HCT116 (cell line): ENCODE measurements around the gene TLL2. TPM values are rescaled to one million over a fixed set of nuclear protein-coding genes. Genes with fewer than 3 reads are reported as not detected.

Source experiments
- ATAC-seq: fragments of 200-7000 bp; cut with Tn5 transposase; 2 replicates; pipeline ENCODE4 v1.9.1; 2020; ENCODE audit warnings: mild to moderate bottlenecking, moderate library complexity
- BruUV-seq: library from RNA; stranded (reverse); fragments of 400-500 nt; replicated peaks from 2 replicates; lab custom pipeline; 2021; lab: Mats Ljungman, UMichigan
- CTCF ChIA-PET: fragments of 300-600 bp; sonication (Branson Sonifier 250); formaldehyde crosslinking; loops from one replicate; lab custom pipeline; 2021; ENCODE audit warnings: antibody characterized with exemption; lab: Charles Lee
- POLR2A ChIA-PET: fragments of 300-600, 350-600 bp; sonication (Branson Sonifier 250); formaldehyde crosslinking; loops from one replicate; lab custom pipeline; 2021; ENCODE audit warnings: antibody characterized with exemption; lab: Charles Lee
- RAD21 ChIA-PET, 2 experiments: fragments of 300-600 bp; sonication (Branson Sonifier 250); formaldehyde crosslinking; loops; one replicate each; lab custom pipeline; 2023; ENCODE audit warnings: low total read pairs in 2 of 2; ENCODE audit not compliant: uncharacterized antibody in 2 of 2, unreplicated experiment in 2 of 2, low non-redundant PET in 1 of 2; lab: Charles Lee
- DNase-seq: peaks from one replicate; pipeline ENCODE4 v3.0.0-alpha.2; 2010; ENCODE audit warnings: low read depth, low spot score
- H2AFZ ChIP-seq: fragments of 200-600 bp; shearing (Covaris generic), sonication (generic); 2 replicates; pipeline ENCODE4 v1.6.1; 2017; ENCODE audit warnings: low read depth, mixed run types, mixed read lengths, antibody characterized with exemption, low read length; ENCODE audit not compliant: poor library complexity, severe bottlenecking
- H3K27ac ChIP-seq: 2 replicates; pipeline ENCODE4 v1.5.1; 2012; ENCODE audit warnings: low read depth, low read length
- H3K27me3 ChIP-seq: fragments of 200-600 bp; sonication (generic); 2 replicates; pipeline ENCODE4 v1.6.1; 2016; ENCODE audit warnings: mixed run types, low read length, mixed read lengths; ENCODE audit not compliant: insufficient read depth
- H3K36me3 ChIP-seq, 2 experiments: fragments of 200-500 bp in 1 of 2; fragments of 200-600 bp in 1 of 2; sonication (Bioruptor generic) in 1 of 2; sonication (generic) in 1 of 2; 2 replicates each; pipeline versions ENCODE4 v1.5.1 to v1.6.1; 2014 to 2016; ENCODE audit warnings: low read length in 2 of 2, inconsistent platforms in 1 of 2, mixed read lengths in 1 of 2, mixed run types in 1 of 2; ENCODE audit not compliant: insufficient read depth in 2 of 2, control insufficient read depth in 1 of 2
- H3K4me1 ChIP-seq, 2 experiments: fragments of 200-600 bp in 1 of 2; sonication (generic) in 1 of 2; 2 replicates each; pipeline versions ENCODE4 v1.5.1 to v1.6.1; 2012 to 2017; ENCODE audit warnings: low read length in 2 of 2, inconsistent platforms in 1 of 2, mild to moderate bottlenecking in 1 of 2, mixed read lengths in 1 of 2, mixed run types in 1 of 2, moderate library complexity in 1 of 2; ENCODE audit not compliant: insufficient read depth in 2 of 2, control insufficient read depth in 1 of 2
- H3K4me2 ChIP-seq: fragments of 200-600 bp; sonication (generic); 2 replicates; pipeline ENCODE4 v1.6.1; 2017; ENCODE audit warnings: mixed run types, low read length, mixed read lengths
- H3K4me3 ChIP-seq, 2 experiments: fragments of 200-600 bp in 1 of 2; sonication (generic) in 1 of 2; replicated peaks in 1 of 2; 2 replicates each; pipeline ENCODE4 v1.5.1; 2011 to 2016; ENCODE audit warnings: low read length in 2 of 2, control low read depth in 1 of 2, low read depth in 1 of 2, mild to moderate bottlenecking in 1 of 2, mixed read lengths in 1 of 2, mixed run types in 1 of 2
- H3K79me2 ChIP-seq: fragments of 200-600 bp; sonication (generic); 2 replicates; pipeline ENCODE4 v1.6.1; 2017; ENCODE audit warnings: mild to moderate bottlenecking, mixed run types, low read length, moderate library complexity, mixed read lengths; ENCODE audit not compliant: insufficient read depth
- H3K9ac ChIP-seq: fragments of 200-600 bp; sonication (generic); 2 replicates; pipeline ENCODE4 v1.6.1; 2016; ENCODE audit warnings: low read length, mixed read lengths
- H3K9me2 ChIP-seq: fragments of 200-600 bp; sonication (generic), shearing (Covaris generic); 2 replicates; pipeline ENCODE4 v1.6.1; 2017; ENCODE audit warnings: mixed run types, mild to moderate bottlenecking, moderate library complexity; ENCODE audit not compliant: insufficient read depth
- H3K9me3 ChIP-seq, 2 experiments: fragments of 200-500 bp in 1 of 2; fragments of 200-600 bp in 1 of 2; sonication (Bioruptor generic) in 1 of 2; sonication (generic) in 1 of 2; 2 replicates each; pipeline ENCODE4 v1.6.1; 2014 to 2017; ENCODE audit warnings: low read length in 2 of 2, mixed read lengths in 2 of 2, inconsistent platforms in 1 of 2, low read depth in 1 of 2, mild to moderate bottlenecking in 1 of 2, mixed run types in 1 of 2, moderate library complexity in 1 of 2; ENCODE audit not compliant: control insufficient read depth in 1 of 2, insufficient read depth in 1 of 2
- H4K20me1 ChIP-seq: fragments of 200-600 bp; sonication (generic), shearing (Covaris generic); 2 replicates; pipeline ENCODE4 v1.6.1; 2017; ENCODE audit warnings: mixed run types, mild to moderate bottlenecking, moderate library complexity; ENCODE audit not compliant: insufficient read depth
- CBX3 ChIP-seq: IDR thresholded peaks from 2 replicates; pipeline ENCODE4 v1.6.1; 2012; ENCODE audit warnings: low read depth
- CEBPB ChIP-seq: IDR thresholded peaks from 2 replicates; pipeline ENCODE4 v1.6.1; 2012; ENCODE audit warnings: low read depth
- EGR1 ChIP-seq: IDR thresholded peaks from 2 replicates; pipeline ENCODE4 v1.6.1; 2012; ENCODE audit warnings: low read depth
- ELF1 ChIP-seq: IDR thresholded peaks from 2 replicates; pipeline ENCODE4 v1.6.1; 2012; ENCODE audit warnings: low read depth, borderline replicate concordance
- EZH2 ChIP-seq: fragments of 200-600 bp; sonication (generic); IDR thresholded peaks from 2 replicates; pipeline ENCODE4 v1.6.1; 2017; ENCODE audit warnings: antibody characterized with exemption, mixed run types
- EZH2phosphoT487 ChIP-seq: fragments of 200-600 bp; IDR thresholded peaks from 2 replicates; pipeline ENCODE4 v1.6.1; 2018; ENCODE audit warnings: antibody characterized with exemption, borderline replicate concordance
- FOSL1 ChIP-seq: IDR thresholded peaks from 2 replicates; pipeline ENCODE4 v1.6.1; 2012; ENCODE audit warnings: low read depth
- POLR2A ChIP-seq: IDR thresholded peaks from 2 replicates; pipeline ENCODE4 v1.7.0; 2011; ENCODE audit warnings: borderline replicate concordance; ENCODE audit not compliant: insufficient read depth, insufficient read length; ENCODE audit errors: extremely low read depth
- RAD21 ChIP-seq: IDR thresholded peaks from 2 replicates; pipeline ENCODE4 v1.6.1; 2012; ENCODE audit warnings: low read depth, mild to moderate bottlenecking
- REST ChIP-seq: IDR thresholded peaks from 2 replicates; pipeline ENCODE4 v1.6.1; 2012; ENCODE audit warnings: low read depth
- SIN3A ChIP-seq: IDR thresholded peaks from 2 replicates; pipeline ENCODE4 v1.6.1; 2012; ENCODE audit warnings: low read depth
- SP1 ChIP-seq: IDR thresholded peaks from 2 replicates; pipeline ENCODE4 v1.6.1; 2012; ENCODE audit warnings: low read depth
- TCF7L2 ChIP-seq: IDR thresholded peaks from 2 replicates; pipeline ENCODE4 v1.7.0; 2011; ENCODE audit warnings: borderline replicate concordance, inconsistent platforms; ENCODE audit not compliant: insufficient read depth, insufficient read length; ENCODE audit errors: extremely low read depth
- ZFX ChIP-seq: fragments of 450-650 bp; IDR thresholded peaks from 2 replicates; pipeline ENCODE4 v1.6.1; 2017
- ZNF274 ChIP-seq: fragments of 200-500 bp; sonication (Bioruptor generic); IDR thresholded peaks from 2 replicates; pipeline ENCODE4 v1.6.1; 2014; ENCODE audit warnings: mild to moderate bottlenecking, low read depth, low read length, inconsistent platforms
- intact Hi-C: fragments of 100-400 bp; cut with micrococcal nuclease; formaldehyde crosslinking; loops from 2 replicates; pipeline ENCODE4 v1.10.0; 2022
- total RNA-seq: library from RNA; stranded (reverse); gene quantifications from one replicate; pipeline ENCODE4 v1.2.1, GENCODE V29; 2021; ENCODE audit not compliant: unreplicated experiment
- TF ChIP-seq, protein P1 (sequence below): IDR thresholded peaks from 2 replicates; pipeline ENCODE4 v1.6.1; 2012
- TF ChIP-seq, protein P2 (sequence below): IDR thresholded peaks from 2 replicates; pipeline ENCODE4 v1.6.1; 2012

The TLL2 gene
- total RNA-seq, 1 experiment from 2014 or later, result 1.3 TPM

DNA sequence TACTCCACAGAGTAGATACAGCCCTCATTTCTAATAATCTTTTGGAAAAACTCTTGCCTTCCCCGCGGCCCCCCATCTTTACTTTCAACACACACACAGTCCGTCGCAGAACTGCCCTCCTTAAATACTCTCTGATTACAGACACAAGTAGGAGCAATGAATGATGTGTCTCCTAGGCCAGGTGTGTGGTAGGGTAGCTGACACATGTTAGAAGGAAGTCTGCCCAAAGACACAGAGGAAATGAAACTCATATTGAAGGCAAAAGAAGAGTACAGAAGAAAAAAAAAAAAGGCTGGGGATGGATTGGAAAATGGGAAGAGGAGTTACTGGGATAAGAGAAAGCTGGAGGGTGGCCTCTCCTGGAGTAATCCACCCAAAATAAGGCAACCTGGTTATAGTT, 169.5 kb downstream of the TLL2 start:
- H4K20me1 ChIP-seq, result no peaks in the 10 kb centered on the region
- H2AFZ ChIP-seq, result no peak overlapping the region
- H3K9me3 ChIP-seq, result peaks cover 0 to 5% of the 10 kb centered on the region in 2 experiments; a peak in 2 of 4 replicates
- no peak overlapping the region for H3K9ac ChIP-seq
- no peaks in the 10 kb centered on the region for H3K4me1 ChIP-seq
- H3K27ac ChIP-seq, result no peak overlapping the region
- ChIA-PET POLR2A (no interaction called here), CTCF (no interaction called here), RAD21 (no interaction called here)
- intact Hi-C loops, result no loop called here
- no peaks in the 10 kb centered on the region for H3K79me2 ChIP-seq
- DNase-seq (no peak), ATAC-seq (no peak)
- H3K27me3 ChIP-seq, result no peaks in the 10 kb centered on the region
- H3K4me2 ChIP-seq, result no peak overlapping the region
- H3K9me2 ChIP-seq, result no peaks in the 10 kb centered on the region
- H3K36me3 ChIP-seq, result no peaks in the 10 kb centered on the region
- no TSS peak for BruUV-seq
- no peak overlapping the region for H3K4me3 ChIP-seq
- no peak for TF ChIP-seq EZH2
- TF ChIP-seq, protein P1, sequence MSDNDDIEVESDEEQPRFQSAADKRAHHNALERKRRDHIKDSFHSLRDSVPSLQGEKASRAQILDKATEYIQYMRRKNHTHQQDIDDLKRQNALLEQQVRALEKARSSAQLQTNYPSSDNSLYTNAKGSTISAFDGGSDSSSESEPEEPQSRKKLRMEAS, result no peak
- TF ChIP-seq TCF7L2, result no peak
- no peak for TF ChIP-seq ZNF274
- TF ChIP-seq EZH2phosphoT487, result no peak
- TF ChIP-seq SP1, result no peak
- TF ChIP-seq CEBPB, result no peak
- TF ChIP-seq ELF1, result no peak
- TF ChIP-seq RAD21, result no peak
- no peak for TF ChIP-seq ZFX
- no peak for TF ChIP-seq SIN3A
- no peak for TF ChIP-seq EGR1
- no peak for TF ChIP-seq POLR2A
- TF ChIP-seq CBX3, result no peak
- TF ChIP-seq, protein P2, sequence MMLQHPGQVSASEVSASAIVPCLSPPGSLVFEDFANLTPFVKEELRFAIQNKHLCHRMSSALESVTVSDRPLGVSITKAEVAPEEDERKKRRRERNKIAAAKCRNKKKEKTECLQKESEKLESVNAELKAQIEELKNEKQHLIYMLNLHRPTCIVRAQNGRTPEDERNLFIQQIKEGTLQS, result no peak
- no peak for TF ChIP-seq FOSL1
- no peak for TF ChIP-seq REST
